GM18508 (cell line): ENCODE data around the gene PRR5L.

Experiments
- ATAC-seq: cut with Tn5 transposase; IDR thresholded peaks from one replicate; pipeline ENCODE4 v1.9.1; 2021; ENCODE audit warnings: moderate number of reproducible peaks; ENCODE audit not compliant: insufficient read depth, unreplicated experiment

Gene PRR5L

DNA sequence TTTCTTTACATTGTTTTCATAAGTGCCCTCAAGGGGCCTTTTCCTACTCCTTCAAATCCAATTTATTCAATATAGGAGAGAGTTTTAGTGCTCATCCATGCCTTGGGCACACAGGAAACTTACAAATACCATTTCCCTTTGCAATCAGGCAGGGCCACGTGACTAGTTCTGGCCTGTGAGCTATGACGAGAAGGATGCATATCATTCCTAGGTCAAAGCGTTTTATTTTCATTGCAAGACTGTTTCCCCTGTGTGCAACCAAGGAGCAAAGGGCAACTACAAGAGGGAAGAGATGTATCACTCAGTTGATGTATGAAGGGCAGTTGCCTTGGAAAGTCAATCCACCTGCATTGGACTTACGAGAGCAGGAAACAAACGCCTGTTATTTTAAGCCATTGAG, 215.9 kb downstream of the PRR5L start:
- no peak for ATAC-seq

DNA sequence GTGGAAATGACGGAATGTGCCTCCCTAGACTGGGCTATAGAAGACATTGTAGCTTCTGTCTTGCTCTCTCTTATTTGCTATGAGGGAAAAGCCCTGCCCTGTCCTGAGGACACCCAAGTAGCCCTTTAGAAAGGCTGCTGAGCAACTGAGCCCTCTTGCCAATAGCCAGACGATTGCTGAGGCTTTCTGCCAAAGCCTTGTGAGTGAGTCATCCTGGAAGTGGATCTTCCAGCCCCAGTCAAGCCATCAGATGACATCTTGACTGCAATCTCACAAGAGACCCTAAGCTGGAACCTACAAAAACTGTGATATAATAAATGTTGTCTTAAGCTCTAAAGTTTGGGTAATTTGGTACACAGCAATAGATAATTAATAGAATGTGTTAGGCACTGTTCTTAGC, 217.9 kb downstream of the PRR5L start:
- no peak for ATAC-seq
